Neural progenitor cell (in vitro differentiated cells): ENCODE measurements around the gene GTF3C1.

Experiments used
- CTCF ChIP-seq: fragments of 200-600 bp; sonication (generic); IDR thresholded peaks from 2 replicates; pipeline ENCODE4 v1.5.1; 2017; ENCODE audit warnings: antibody characterized with exemption, mild to moderate bottlenecking
- EZH2 ChIP-seq: fragments of 200-600 bp; sonication (generic); IDR thresholded peaks from 2 replicates; pipeline ENCODE4 v1.6.1; 2017; ENCODE audit warnings: antibody characterized with exemption, mild to moderate bottlenecking, moderate library complexity
- EZH2phosphoT487 ChIP-seq: fragments of 200-600 bp; sonication (generic); IDR thresholded peaks from 2 replicates; pipeline ENCODE4 v1.6.1; 2017; ENCODE audit warnings: antibody characterized with exemption

- no peak for TF ChIP-seq CTCF
- no peak for TF ChIP-seq EZH2phosphoT487
- no peak for TF ChIP-seq EZH2
These were observed 48.9 kb downstream of the GTF3C1 start for GRCh38 chr16:27500801-27501200.
